Subcutaneous abdominal adipose tissue (tissue), 5 donors: ENCODE data around the gene SNIP1.
A peak's percentile ranks its signal among the peaks of the same experiment; 100 is the strongest.
"Not testable (repeated sequence)": the region's sequence is repeated elsewhere in the genome, so short reads cannot be mapped to it uniquely, and the experiment has no call there.

Experiments used
- H3K27ac ChIP-seq: one replicate; pipeline ENCODE4 v1.7.0; 2013; ENCODE audit warnings: low read depth, mild to moderate bottlenecking, inconsistent platforms, low read length, moderate library complexity
- H3K27me3 ChIP-seq, 5 donors: one replicate each; pipeline ENCODE4 v1.7.0; 2013; ENCODE audit warnings: low read length in 5 of 5, inconsistent platforms in 1 of 5; ENCODE audit not compliant: control insufficient read depth in 5 of 5, insufficient read depth in 4 of 5
- H3K36me3 ChIP-seq, 5 donors: one replicate each; pipeline ENCODE4 v1.7.0; 2013; ENCODE audit warnings: low read length in 5 of 5; ENCODE audit not compliant: control insufficient read depth in 5 of 5, insufficient read depth in 5 of 5
- H3K4me1 ChIP-seq, 5 donors: one replicate each; pipeline ENCODE4 v1.7.0; 2013; ENCODE audit warnings: low read length in 5 of 5, mild to moderate bottlenecking in 3 of 5, moderate library complexity in 1 of 5; ENCODE audit not compliant: control insufficient read depth in 5 of 5, insufficient read depth in 5 of 5
- H3K4me3 ChIP-seq, 5 donors: one replicate each; pipeline ENCODE4 v1.7.0; 2013; ENCODE audit warnings: low read length in 5 of 5, low read depth in 1 of 5
- H3K9ac ChIP-seq, 5 donors: one replicate each; pipeline ENCODE4 v1.7.0; 2013; ENCODE audit warnings: low read length in 5 of 5, mild to moderate bottlenecking in 4 of 5, moderate library complexity in 3 of 5
- H3K9me3 ChIP-seq, 5 donors: one replicate each; pipeline ENCODE4 v1.7.0; 2013; ENCODE audit warnings: low read length in 5 of 5; ENCODE audit not compliant: control insufficient read depth in 5 of 5
- donor health status: healthy.
- donor health status: healthy.
- donor health status: healthy.
- donor health status: healthy.
- donor health status: healthy.

SNIP1 gene

GRCh38 chr1:37539154-37539553 is 14.9 kb downstream of the SNIP1 start:
- H3K36me3 ChIP-seq: peaks cover 27 to 69% (median 55%) of the 10 kb centered on the region in 5 donors
- H3K9ac ChIP-seq, H3K27me3 ChIP-seq, H3K9me3 ChIP-seq, H3K27ac ChIP-seq, H3K4me3 ChIP-seq, H3K4me1 ChIP-seq: not testable (repeated sequence)

DNA sequence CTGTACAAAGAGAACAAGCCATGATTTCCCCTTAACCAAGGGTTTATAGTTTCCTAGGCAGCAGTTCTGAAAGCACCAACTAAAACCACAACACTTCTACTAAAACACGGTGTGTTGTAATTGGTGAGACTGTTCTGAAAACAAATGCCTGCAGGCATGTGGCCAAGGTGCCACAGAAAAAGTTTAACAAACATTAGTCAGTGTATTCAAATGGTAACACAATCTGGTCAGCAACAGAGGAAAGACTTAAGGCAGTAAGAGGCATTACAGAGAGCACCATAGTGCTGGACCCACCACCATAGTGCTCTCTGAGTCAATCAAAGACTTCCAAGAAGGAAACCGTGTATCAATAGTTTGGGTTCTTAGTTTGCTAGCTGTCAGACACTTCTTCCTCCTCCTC is 16.7 kb downstream of the SNIP1 start:
- Histone ChIP-seq H3K36me3 (peaks cover 27 to 65% (median 52%) of the 10 kb centered on the region in 5 donors), H3K4me3 (no peak overlapping the region), H3K4me1 (peaks cover 0 to 10% (median 2%) of the 10 kb centered on the region in 5 donors), H3K9me3 (no peaks in the 10 kb centered on the region), H3K9ac (no peak overlapping the region), H3K27me3 (no peaks in the 10 kb centered on the region), H3K27ac (no peak overlapping the region)

GRCh38 chr1:37533317-37534093 is 20.6 kb downstream of the SNIP1 start:
- Histone ChIP-seq H3K27me3 (no peaks in the 10 kb centered on the region), H3K9me3 (no peaks in the 10 kb centered on the region), H3K27ac (peak overlapping the region; percentile 8), H3K4me3 (no peak overlapping the region), H3K36me3 (peaks cover 21 to 33% (median 26%) of the 10 kb centered on the region in 5 donors), H3K4me1 (peaks cover 0 to 10% (median 2%) of the 10 kb centered on the region in 5 donors), H3K9ac (peak overlapping the region in 1 of 5 donors; percentile 32)

DNA sequence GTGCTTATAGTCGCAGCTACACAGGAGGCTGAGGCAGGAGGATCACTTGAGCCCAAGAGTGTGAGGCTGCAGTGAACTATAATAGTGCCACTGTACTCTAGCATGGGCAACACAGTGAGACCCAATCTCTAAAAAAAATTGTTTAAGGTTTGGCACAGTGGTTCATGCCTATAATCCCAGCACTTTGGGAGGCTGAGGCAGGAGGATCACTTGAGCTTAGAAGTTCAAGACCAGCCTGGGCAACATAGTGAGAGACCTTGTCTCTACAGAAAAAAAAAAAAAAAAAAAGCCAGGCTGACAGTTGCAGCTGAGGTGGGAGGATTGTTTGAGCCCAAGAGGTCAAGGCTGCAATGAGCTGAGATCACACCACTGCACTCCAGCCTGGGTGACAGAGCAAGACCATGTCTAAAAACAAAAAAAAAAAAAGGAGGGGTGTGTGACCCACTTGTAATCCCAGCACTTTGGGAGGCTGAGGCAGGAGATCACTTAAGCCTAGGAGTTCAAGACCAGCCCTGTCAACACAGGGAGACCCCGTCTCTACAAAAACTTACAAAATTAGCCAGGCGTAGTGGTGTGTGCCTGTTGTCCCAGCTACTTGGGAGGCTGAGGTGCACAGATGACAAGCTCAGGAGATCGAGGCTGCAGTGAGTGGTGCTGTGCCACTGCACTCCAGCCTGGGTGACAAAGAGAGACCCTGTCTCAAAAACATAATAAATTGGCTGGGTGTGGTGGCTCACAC is 21.5 kb downstream of the SNIP1 start:
- H3K9ac ChIP-seq, H3K27me3 ChIP-seq, H3K27ac ChIP-seq, H3K9me3 ChIP-seq, H3K4me1 ChIP-seq, H3K4me3 ChIP-seq: not testable (repeated sequence)
- H3K36me3 ChIP-seq: peaks cover 18 to 26% (median 20%) of the 10 kb centered on the region in 5 donors

DNA sequence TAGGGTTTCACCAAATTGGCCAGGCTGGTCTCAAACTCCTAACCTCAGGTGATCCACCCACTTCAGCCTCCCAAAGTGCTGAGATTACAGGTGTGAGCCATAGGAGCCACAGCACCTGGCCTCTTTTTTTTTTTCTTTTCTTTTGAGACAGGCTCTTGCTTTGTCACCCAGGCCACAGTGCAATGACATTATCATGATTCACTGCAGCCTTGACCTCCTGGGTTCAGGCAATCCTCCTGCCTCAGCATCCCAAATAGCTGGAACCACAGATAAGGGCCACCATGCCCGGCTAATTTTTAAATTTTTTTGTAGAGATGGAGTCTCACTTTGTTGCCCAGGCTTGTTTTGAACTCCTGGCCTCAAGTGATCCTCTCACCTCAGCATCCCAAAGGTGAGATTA is 24.2 kb downstream of the SNIP1 start:
- H3K9ac ChIP-seq, H3K27ac ChIP-seq, H3K4me1 ChIP-seq, H3K9me3 ChIP-seq, H3K27me3 ChIP-seq, H3K4me3 ChIP-seq, H3K36me3 ChIP-seq: not testable (repeated sequence)

DNA sequence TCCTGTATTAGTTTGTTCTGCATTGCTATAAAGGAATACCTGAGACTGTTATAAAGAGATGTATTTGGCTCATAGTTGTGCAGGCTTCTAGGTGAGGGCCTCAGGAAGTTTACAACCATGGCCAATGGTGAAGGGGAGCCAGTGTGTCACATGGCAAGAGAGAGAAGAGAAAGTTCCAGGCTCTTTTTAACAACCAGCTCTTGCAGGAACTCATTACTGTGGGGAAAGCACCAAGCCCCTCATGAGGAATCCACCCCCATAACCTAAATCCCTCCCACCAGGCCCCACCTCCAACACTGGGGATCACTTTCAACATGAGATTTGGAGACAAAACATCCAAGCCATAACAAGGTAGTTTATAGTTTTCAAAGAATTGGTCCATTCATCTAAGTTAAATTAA is 34.5 kb downstream of the SNIP1 start:
- no peaks in the 10 kb centered on the region for H3K27me3 ChIP-seq
- no peak overlapping the region for H3K9ac ChIP-seq
- H3K9me3 ChIP-seq: no peaks in the 10 kb centered on the region
- no peak overlapping the region for H3K27ac ChIP-seq
- H3K4me1 ChIP-seq: peaks cover 0 to 9% (median 8%) of the 10 kb centered on the region in 5 donors
- H3K36me3 ChIP-seq: no peaks in the 10 kb centered on the region
- no peak overlapping the region for H3K4me3 ChIP-seq

DNA sequence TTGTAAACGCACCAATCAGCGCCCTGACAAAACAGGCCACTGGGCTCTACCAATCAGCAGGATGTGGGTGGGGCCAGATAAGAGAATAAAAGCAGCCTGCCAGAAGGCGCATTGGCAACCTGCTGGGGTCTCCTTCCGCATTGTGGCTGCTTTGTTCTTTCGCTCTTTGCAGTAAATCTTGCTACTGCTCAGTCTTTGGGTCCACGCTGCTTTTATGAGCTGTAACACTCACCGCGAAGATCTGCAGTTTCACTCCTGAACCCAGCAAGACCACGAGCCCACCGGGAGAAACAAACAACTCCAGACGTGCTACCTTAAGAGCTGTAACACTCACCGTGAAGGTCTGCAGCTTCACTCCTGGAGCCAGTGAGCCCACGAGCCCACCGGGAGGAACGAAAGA is 35.2 kb downstream of the SNIP1 start:
- not testable (repeated sequence) for H3K9ac ChIP-seq, H3K36me3 ChIP-seq, H3K9me3 ChIP-seq, H3K4me3 ChIP-seq, H3K27me3 ChIP-seq, H3K27ac ChIP-seq
- H3K4me1 ChIP-seq: peaks cover 0 to 11% (median 9%) of the 10 kb centered on the region in 5 donors

DNA sequence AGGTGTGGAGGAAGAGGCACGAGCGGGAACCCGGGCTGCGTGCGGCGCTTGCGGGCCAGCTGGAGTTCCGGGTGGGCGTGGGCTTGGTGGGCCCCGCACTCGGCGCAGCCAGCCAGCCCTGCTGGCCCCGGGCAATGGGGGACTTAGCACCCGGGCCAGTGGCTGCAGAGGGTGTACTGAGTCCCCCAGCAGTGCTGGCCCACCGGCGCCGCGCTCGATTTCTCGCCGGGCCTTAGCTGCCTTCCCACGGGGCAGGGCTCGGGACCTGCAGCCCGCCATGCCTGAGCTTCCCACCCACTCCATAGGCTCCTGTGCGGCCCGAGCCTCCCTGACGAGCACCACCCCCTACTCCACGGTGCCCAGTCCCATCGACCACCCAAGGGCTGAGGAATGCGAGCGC is 35.9 kb downstream of the SNIP1 start:
- H3K4me3 ChIP-seq, H3K36me3 ChIP-seq, H3K27ac ChIP-seq, H3K9me3 ChIP-seq, H3K9ac ChIP-seq, H3K27me3 ChIP-seq: not testable (repeated sequence)
- H3K4me1 ChIP-seq: peaks cover 2 to 18% (median 16%) of the 10 kb centered on the region in 5 donors

GRCh38 chr1:37517569-37517968 is 36.5 kb downstream of the SNIP1 start:
- no peaks in the 10 kb centered on the region for H3K36me3 ChIP-seq
- no peak overlapping the region for H3K27ac ChIP-seq
- H3K27me3 ChIP-seq: no peaks in the 10 kb centered on the region
- peaks cover 2 to 20% (median 18%) of the 10 kb centered on the region in 5 donors for H3K4me1 ChIP-seq
- no peak overlapping the region for H3K9ac ChIP-seq
- no peaks in the 10 kb centered on the region for H3K9me3 ChIP-seq
- H3K4me3 ChIP-seq: no peak overlapping the region
